DMS53 (cell line): ENCODE data around the gene STIM2.
A peak's percentile ranks its signal among the peaks of the same experiment; 100 is the strongest.

Experiments
- DNase-seq: peaks from one replicate; lab custom pipeline; 2025; lab: John Stamatoyannopoulos, UW

STIM2 gene

GRCh38 chr4:27040356-27040755 is 179.7 kb downstream of the STIM2 start:
- DNase-seq = no peak

GRCh38 chr4:27042411-27042810 is 181.8 kb downstream of the STIM2 start:
- DNase-seq = no peak

GRCh38 chr4:27043200-27043599 is 182.6 kb downstream of the STIM2 start:
- no peak for DNase-seq

- no peak for DNase-seq
These were observed 186.2 kb downstream of the STIM2 start for GRCh38 chr4:27046851-27047250.

- DNase-seq = peak; percentile 73
These were observed 188.0 kb downstream of the STIM2 start for GRCh38 chr4:27048429-27049238.

DNA sequence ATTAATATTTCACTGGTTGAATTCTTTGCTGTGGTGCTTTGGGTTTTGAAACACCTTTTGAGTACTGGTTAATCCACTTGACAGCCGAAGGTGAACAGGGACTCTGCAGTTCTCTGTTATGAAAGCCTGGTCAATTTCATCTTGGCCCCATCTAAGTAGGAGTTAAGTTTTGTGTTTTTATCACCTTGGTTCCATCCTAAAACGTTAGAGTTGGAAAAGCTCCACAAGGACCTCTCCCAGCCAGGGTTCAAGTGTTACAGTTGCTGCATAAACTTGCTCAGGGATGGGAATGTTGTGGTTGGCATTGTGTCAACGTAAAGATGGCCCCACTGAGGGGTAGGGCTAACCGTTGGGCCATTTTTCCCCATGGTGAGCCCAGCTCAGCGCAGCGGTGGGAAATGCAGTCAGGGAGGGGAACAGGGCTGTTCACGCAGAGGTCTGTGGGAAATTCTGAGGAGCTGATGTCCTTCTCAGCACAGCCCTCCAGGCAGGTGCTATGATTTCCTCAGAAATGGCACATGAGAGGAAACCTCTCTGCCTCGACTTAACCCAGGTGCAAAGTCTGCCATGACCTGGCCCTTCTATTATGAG is 188.7 kb downstream of the STIM2 start:
- peak; percentile 36 for DNase-seq

DNA sequence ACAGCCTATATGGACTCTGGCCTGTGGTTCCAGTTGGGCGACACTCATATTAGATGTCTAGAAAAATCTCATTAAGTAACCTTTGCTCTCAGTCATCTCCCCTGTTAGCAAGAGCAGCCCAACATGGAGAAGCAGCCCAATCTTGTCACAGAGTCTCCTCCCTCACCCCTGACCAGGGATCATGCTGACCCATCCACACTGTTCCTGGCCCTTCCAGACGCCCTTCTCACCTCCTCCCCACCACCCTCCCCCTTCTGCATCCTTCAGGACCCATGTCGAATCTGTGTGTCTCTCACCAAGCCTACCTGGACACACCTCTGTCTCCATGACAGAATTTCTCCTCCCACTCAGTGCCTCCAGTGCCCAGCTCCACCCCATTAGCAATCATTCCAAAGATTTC is 190.1 kb downstream of the STIM2 start:
- DNase-seq = no peak

DNA sequence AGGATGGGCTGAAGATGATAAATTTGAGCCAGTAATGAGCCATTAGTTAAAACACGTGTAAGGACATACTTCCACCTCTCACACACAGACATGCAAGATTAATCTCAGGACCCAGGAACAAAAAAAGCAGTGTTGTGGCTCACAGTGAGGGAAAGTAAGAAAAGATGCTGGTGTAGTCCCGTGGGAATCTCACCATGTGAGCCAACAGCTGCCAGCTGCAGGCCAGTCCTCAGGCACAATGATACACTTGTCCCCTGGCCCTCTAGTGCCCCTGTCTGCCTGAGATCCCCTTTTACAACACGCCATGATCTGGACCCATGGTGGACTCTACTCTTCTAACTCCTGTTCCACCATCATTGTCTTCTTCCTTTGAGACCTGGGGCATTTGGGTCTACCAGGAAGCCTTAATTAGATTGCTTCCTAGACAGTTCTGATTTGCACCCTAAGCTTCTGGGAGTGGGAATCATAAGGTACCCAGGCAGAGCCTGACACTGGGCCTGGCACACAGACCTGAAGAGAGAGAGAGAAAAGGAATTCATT is 194.7 kb downstream of the STIM2 start:
- no peak for DNase-seq

- no peak for DNase-seq
These were observed 195.6 kb downstream of the STIM2 start for GRCh38 chr4:27056281-27056680.

GRCh38 chr4:27057053-27057452 is 196.4 kb downstream of the STIM2 start:
- DNase-seq = no peak

DNA sequence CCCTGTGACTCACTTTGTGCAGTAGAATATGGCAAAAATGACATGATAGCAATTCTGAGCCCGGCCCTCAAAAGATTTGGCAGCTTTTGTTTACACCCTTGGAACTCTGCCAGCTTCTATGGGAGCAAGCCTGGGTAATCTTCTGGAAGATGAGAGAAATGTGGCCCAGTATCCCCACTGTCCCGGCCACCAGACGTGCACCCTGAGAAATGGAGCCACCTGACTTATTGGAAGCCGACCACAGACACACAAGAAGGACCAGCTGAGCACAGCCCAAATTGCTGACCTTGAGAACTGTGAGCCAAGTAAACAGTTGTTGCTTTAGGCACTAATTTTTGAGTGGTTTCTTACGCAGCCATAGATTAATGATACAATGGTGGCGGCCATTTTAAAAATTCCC is 197.0 kb downstream of the STIM2 start:
- peak; percentile 37 for DNase-seq

GRCh38 chr4:27058819-27059406 is 198.3 kb downstream of the STIM2 start:
- DNase-seq = no peak

- no peak for DNase-seq
These were observed 198.8 kb downstream of the STIM2 start for GRCh38 chr4:27059446-27059845.

- no peak for DNase-seq
These were observed 201.6 kb downstream of the STIM2 start for GRCh38 chr4:27062256-27062655.

GRCh38 chr4:27066591-27066990 is 205.9 kb downstream of the STIM2 start:
- DNase-seq = no peak

DNA sequence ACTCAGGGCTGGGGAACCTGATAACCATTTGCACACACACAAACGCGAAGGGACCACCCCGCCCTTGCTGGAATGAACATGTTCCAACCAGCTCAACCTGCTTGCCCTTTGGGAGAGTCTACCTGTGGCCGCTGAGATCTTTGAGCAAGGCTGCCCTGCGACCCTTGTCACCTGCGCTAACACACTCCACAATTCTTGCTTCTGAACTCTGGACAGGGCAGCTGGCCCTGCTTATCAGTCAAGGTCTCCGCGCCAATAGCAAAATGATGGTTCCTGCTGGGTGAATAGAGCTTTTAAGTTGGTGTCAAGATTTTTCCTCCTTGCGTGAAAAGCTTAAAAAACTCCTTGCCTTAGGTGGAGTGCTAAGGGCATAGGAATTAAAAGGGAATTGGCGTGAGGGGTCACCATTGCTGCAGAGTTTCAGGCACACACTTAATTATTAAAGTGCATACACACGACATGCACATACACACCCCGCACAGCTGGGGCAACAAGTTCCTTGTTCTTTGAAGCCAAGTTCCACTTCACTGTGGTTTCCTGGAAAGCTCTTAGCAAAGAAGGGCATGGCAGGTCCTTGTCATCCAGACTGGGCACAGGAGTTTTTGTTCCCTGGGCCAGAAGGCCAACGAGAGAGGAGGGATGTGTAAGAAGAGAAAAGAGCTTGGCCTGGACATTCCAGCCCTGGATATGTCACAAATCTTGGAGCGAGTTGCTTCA is 207.7 kb downstream of the STIM2 start:
- peak; percentile 15 for DNase-seq
